SK-N-SH treated with all-trans-retinoic acid at 6 μM for 48 hours (cell line): ENCODE results near the gene CHCT1.

Experiments used
- ATAC-seq: fragments of 200-7000 bp; cut with Tn5 transposase; 3 replicates; pipeline ENCODE4 v1.9.1; 2020; ENCODE audit warnings: mild to moderate bottlenecking, moderate library complexity
- ARNTL ChIP-seq: fragments of 450-650 bp; formaldehyde crosslinking; IDR thresholded peaks from 2 replicates; pipeline ENCODE4 v1.5.0; 2020; ENCODE audit warnings: low read depth, mild to moderate bottlenecking, moderate library complexity, borderline replicate concordance
- BACH2 ChIP-seq: fragments of 250-450 bp; sonication (Bioruptor Pico); IDR thresholded peaks from 2 replicates; pipeline ENCODE4 v1.9.0; 2021; ENCODE audit warnings: mild to moderate bottlenecking, borderline replicate concordance
- CREB5 ChIP-seq: fragments of 250-450 bp; sonication (Bioruptor Pico); IDR thresholded peaks from 2 replicates; pipeline ENCODE4 v1.5.1; 2020; ENCODE audit warnings: low read depth, mild to moderate bottlenecking, moderate library complexity
- CSDC2 ChIP-seq: fragments of 250-450 bp; sonication (Bioruptor Pico); IDR thresholded peaks from 2 replicates; pipeline ENCODE4 v1.5.0; 2020; ENCODE audit warnings: mild to moderate bottlenecking, moderate library complexity
- ESRRG ChIP-seq: fragments of 250-450 bp; sonication (Bioruptor Pico); IDR thresholded peaks from 2 replicates; pipeline ENCODE4 v1.6.1; 2021; ENCODE audit warnings: mild to moderate bottlenecking
- GLIS3 ChIP-seq: fragments of 250-450 bp; sonication (Bioruptor Pico); IDR thresholded peaks from 2 replicates; pipeline ENCODE4 v1.5.0; 2020; ENCODE audit warnings: mild to moderate bottlenecking, moderate library complexity
- ISL1 ChIP-seq: fragments of 250-450 bp; sonication (Bioruptor Pico); IDR thresholded peaks from 2 replicates; pipeline ENCODE4 v2.1.2; 2022; ENCODE audit warnings: mild to moderate bottlenecking, moderate library complexity
- OSR1 ChIP-seq: fragments of 250-450 bp; sonication (Bioruptor Pico); IDR thresholded peaks from 2 replicates; pipeline ENCODE4 v1.8.0; 2022; ENCODE audit warnings: moderate library complexity, mild to moderate bottlenecking, inconsistent platforms
- PATZ1 ChIP-seq: fragments of 250-450 bp; sonication (Bioruptor Pico); IDR thresholded peaks from 2 replicates; pipeline ENCODE4 v1.8.0; 2020; ENCODE audit warnings: mild to moderate bottlenecking, moderate library complexity, borderline replicate concordance
- POU6F1 ChIP-seq: fragments of 250-450 bp; sonication (Bioruptor Pico); IDR thresholded peaks from 2 replicates; pipeline ENCODE4 v1.8.0; 2021; ENCODE audit warnings: low read depth, mild to moderate bottlenecking, moderate library complexity, borderline replicate concordance
- PPARA ChIP-seq: fragments of 250-450 bp; sonication (Bioruptor Pico); IDR thresholded peaks from 2 replicates; pipeline ENCODE4 v1.5.0; 2020; ENCODE audit warnings: mild to moderate bottlenecking, borderline replicate concordance
- RARB ChIP-seq: fragments of 250-450 bp; sonication (Bioruptor Pico); IDR thresholded peaks from 2 replicates; pipeline ENCODE4 v1.8.0; 2021; ENCODE audit warnings: mild to moderate bottlenecking, moderate library complexity
- TCF4 ChIP-seq: fragments of 250-450 bp; sonication (Bioruptor Pico); IDR thresholded peaks from 2 replicates; pipeline ENCODE4 v1.8.0; 2021; ENCODE audit warnings: mild to moderate bottlenecking, moderate library complexity, borderline replicate concordance
- TOX ChIP-seq: fragments of 250-450 bp; sonication (Bioruptor Pico); IDR thresholded peaks from 2 replicates; pipeline ENCODE4 v1.8.0; 2021; ENCODE audit warnings: mild to moderate bottlenecking, moderate library complexity, borderline replicate concordance
- ZC3H10 ChIP-seq: fragments of 250-450 bp; sonication (Bioruptor Pico); IDR thresholded peaks from 2 replicates; pipeline ENCODE4 v1.5.1; 2021; ENCODE audit warnings: mild to moderate bottlenecking, moderate library complexity
- ZFP30 ChIP-seq: fragments of 450-650 bp; formaldehyde crosslinking; IDR thresholded peaks from 2 replicates; pipeline ENCODE4 v1.5.0; 2022; ENCODE audit warnings: mild to moderate bottlenecking, moderate library complexity
- ZNF565 ChIP-seq: fragments of 450-650 bp; formaldehyde crosslinking; conservative IDR thresholded peaks from 2 replicates; pipeline ENCODE4 v1.5.0; 2020; ENCODE audit warnings: low read depth, mild to moderate bottlenecking, moderate library complexity
- ZNF70 ChIP-seq: fragments of 450-650 bp; formaldehyde crosslinking; IDR thresholded peaks from 2 replicates; pipeline ENCODE4 v1.5.0; 2020; ENCODE audit warnings: mild to moderate bottlenecking, moderate library complexity
- ZNF8 ChIP-seq: fragments of 450-650 bp; formaldehyde crosslinking; IDR thresholded peaks from 2 replicates; pipeline ENCODE4 v1.5.0; 2020; ENCODE audit warnings: mild to moderate bottlenecking, moderate library complexity
- TF ChIP-seq, protein P1 (sequence below): fragments of 250-450 bp; sonication (Bioruptor Pico); IDR thresholded peaks from 2 replicates; pipeline ENCODE4 v1.5.1; 2021; ENCODE audit warnings: mild to moderate bottlenecking, moderate library complexity
- TF ChIP-seq, protein P2 (sequence below): fragments of 250-450 bp; sonication (Bioruptor Pico); IDR thresholded peaks from 2 replicates; pipeline ENCODE4 v1.5.0; 2020; ENCODE audit warnings: mild to moderate bottlenecking, moderate library complexity

Gene CHCT1

DNA sequence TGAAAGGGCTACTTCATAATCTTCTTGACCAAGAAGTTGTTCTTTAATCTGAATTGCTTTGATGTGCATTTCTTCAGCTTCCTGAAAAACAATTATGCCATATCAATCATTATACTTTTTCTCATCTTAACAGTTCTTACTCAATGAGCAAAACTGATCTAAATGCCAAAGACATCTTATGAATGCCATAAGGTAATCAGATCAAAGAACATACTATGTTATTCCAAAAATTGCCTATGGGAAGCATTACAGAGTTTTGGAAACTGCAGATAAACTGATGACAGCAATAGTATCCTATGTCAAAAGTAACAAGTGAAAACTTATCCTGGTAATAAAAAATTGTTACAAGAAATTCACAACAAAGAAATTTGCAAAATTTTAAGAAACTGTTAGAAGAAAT, 29.7 kb downstream of the CHCT1 start:
- TF ChIP-seq ZNF8 (CRISPR knock-in tag), result no peak
- TF ChIP-seq PATZ1 (CRISPR knock-in tag), result no peak
- TF ChIP-seq RARB (CRISPR knock-in tag), result no peak
- TF ChIP-seq BACH2, result no peak
- no peak for TF ChIP-seq ARNTL (CRISPR knock-in tag)
- no peak for TF ChIP-seq ESRRG (CRISPR knock-in tag)
- TF ChIP-seq POU6F1 (CRISPR knock-in tag), result no peak
- no peak for TF ChIP-seq TCF4 (CRISPR knock-in tag)
- TF ChIP-seq, protein P1, sequence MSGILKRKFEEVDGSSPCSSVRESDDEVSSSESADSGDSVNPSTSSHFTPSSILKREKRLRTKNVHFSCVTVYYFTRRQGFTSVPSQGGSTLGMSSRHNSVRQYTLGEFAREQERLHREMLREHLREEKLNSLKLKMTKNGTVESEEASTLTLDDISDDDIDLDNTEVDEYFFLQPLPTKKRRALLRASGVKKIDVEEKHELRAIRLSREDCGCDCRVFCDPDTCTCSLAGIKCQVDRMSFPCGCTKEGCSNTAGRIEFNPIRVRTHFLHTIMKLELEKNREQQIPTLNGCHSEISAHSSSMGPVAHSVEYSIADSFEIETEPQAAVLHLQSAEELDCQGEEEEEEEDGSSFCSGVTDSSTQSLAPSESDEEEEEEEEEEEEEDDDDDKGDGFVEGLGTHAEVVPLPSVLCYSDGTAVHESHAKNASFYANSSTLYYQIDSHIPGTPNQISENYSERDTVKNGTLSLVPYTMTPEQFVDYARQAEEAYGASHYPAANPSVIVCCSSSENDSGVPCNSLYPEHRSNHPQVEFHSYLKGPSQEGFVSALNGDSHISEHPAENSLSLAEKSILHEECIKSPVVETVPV (CRISPR knock-in tag), result no peak
- TF ChIP-seq, protein P2, sequence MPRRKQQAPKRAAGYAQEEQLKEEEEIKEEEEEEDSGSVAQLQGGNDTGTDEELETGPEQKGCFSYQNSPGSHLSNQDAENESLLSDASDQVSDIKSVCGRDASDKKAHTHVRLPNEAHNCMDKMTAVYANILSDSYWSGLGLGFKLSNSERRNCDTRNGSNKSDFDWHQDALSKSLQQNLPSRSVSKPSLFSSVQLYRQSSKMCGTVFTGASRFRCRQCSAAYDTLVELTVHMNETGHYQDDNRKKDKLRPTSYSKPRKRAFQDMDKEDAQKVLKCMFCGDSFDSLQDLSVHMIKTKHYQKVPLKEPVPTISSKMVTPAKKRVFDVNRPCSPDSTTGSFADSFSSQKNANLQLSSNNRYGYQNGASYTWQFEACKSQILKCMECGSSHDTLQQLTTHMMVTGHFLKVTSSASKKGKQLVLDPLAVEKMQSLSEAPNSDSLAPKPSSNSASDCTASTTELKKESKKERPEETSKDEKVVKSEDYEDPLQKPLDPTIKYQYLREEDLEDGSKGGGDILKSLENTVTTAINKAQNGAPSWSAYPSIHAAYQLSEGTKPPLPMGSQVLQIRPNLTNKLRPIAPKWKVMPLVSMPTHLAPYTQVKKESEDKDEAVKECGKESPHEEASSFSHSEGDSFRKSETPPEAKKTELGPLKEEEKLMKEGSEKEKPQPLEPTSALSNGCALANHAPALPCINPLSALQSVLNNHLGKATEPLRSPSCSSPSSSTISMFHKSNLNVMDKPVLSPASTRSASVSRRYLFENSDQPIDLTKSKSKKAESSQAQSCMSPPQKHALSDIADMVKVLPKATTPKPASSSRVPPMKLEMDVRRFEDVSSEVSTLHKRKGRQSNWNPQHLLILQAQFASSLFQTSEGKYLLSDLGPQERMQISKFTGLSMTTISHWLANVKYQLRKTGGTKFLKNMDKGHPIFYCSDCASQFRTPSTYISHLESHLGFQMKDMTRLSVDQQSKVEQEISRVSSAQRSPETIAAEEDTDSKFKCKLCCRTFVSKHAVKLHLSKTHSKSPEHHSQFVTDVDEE, result no peak
- no peak for TF ChIP-seq OSR1 (CRISPR knock-in tag)
- no peak for TF ChIP-seq GLIS3 (CRISPR knock-in tag)
- no peak for TF ChIP-seq PPARA (CRISPR knock-in tag)
- no peak for TF ChIP-seq ZFP30
- no peak for TF ChIP-seq ZNF70 (CRISPR knock-in tag)
- no peak for TF ChIP-seq TOX (CRISPR knock-in tag)
- TF ChIP-seq CSDC2 (CRISPR knock-in tag), result no peak
- no peak for ATAC-seq

GRCh38 chr17:60455378-60455777, 33.1 kb downstream of the CHCT1 start:
- TF ChIP-seq PPARA (CRISPR knock-in tag) (no peak), TCF4 (CRISPR knock-in tag) (no peak), RARB (CRISPR knock-in tag) (no peak), CREB5 (no peak), ZNF565 (CRISPR knock-in tag) (no peak), ZC3H10 (CRISPR knock-in tag) (no peak), OSR1 (CRISPR knock-in tag) (no peak)
- TF ChIP-seq, protein P1 (CRISPR knock-in tag), result no peak
- TF ChIP-seq, all 23 proteins: peak for 0
- no peak for ATAC-seq

DNA sequence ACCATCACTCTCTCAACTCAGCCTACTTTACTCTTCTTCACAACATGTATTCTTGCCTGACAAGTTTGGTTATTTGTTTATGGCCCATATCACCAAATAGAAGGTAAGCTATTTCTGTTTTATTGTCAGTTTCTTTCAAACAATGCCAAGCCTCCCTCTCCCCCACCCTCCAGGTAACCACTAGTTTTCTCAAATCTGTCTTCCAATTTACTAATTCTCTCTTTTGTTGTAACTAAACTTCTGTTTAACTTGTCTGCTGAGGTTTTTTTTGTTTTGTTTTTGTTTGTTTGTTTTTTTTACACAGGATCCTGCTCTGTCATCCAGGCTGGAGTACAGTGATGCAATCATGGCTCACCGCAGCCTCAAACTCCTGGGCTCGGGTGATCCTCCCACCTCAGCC, 34.9 kb downstream of the CHCT1 start:
- TF ChIP-seq, protein P2, result no peak
- TF ChIP-seq ZFP30, result peak; percentile 97
- no peak for TF ChIP-seq GLIS3 (CRISPR knock-in tag)
- no peak for TF ChIP-seq ISL1 (CRISPR knock-in tag)
- no peak for TF ChIP-seq TCF4 (CRISPR knock-in tag)
- ATAC-seq, result no peak
